HG02885 (cell line): Measurements from ENCODE around the gene RRP1B.

ENCODE experiments used
- ATAC-seq: cut with Tn5 transposase; IDR thresholded peaks from one replicate; pipeline ENCODE4 v1.9.1; 2021; ENCODE audit warnings: mild to moderate bottlenecking; ENCODE audit not compliant: unreplicated experiment, poor library complexity

The RRP1B gene

GRCh38 chr21:43737158-43737950 lies 78.0 kb downstream of the RRP1B start:
- ATAC-seq: no peak

DNA sequence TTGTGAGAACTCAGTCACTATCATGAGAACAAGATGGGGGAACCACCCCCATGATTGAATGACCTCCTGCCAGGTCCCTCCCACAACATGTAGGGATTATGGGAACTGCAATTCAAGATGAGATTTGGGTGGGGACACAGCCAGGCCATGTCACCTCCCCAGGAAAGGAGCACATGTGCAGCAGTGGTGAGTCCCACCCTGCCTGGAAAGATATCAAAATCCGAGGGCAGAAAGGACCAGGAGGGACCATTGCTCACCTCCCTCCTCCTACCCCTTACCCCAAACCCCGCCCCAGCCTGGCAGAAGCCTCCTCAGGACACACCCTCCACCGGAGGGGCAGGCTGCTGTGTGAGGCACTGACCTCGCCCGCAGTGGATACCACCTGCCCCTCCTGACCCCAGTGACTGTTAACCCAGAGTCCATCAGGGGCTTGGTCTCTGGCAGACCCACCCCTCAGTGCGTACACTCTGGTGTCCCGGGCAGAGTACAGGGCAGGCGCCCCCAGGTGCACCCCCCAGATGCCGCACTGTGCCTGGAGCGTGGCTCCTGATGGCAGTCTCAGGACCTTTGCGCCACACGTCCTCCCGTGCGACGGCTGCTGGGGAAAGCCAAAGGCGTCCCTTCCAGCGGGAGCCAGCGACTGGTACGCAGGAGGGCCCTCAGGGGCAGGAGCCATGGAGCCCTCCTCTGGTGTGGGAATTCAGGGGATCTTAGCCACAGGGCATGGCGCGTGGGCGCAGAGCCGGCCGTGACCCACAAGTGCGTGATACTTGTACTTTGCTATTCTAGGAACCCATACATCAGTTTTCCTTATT lies 80.5 kb downstream of the RRP1B start:
- no peak for ATAC-seq

GRCh38 chr21:43740497-43741156 lies 81.3 kb downstream of the RRP1B start:
- no peak for ATAC-seq

GRCh38 chr21:43741423-43742096 lies 82.2 kb downstream of the RRP1B start:
- no peak for ATAC-seq

DNA sequence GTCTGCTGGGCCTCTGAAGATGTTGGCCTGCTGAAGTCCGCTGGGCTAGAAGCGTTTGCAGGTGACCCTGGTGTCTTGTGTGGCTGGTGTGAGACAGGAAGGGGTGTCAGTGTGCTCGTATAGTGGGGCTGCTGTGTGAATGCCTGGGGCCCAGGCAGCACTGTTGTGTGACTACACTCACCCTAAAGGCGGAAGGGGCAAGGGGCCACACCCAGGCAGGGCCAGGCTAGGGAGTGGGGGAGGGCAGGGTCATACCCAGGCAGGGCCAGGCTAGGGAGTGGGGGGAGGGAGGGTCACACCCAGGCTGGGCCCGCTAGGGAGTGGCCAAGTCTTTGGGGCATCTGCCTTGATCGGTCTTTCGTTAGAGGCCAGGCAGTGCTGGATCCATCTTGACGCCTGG lies 84.6 kb downstream of the RRP1B start:
- ATAC-seq: no peak

DNA sequence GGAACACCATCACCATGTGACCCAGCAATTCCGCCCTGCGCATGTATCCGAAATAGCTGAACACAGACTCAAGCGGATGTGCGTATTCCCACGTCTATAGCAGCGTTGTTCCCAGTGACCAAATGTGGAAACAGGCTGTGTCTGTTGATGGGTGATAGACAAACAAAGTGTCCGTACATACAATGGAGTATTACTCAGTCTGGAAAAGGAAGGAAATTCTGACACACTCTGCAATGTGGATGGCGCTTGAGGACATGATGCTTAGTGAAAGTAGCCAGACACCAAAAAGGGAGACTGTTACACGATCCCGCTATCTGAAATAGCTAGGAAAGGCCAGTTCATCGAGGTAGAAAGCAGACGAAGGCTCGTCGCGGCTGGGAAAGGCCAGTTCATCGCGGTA lies 85.4 kb downstream of the RRP1B start:
- ATAC-seq: no peak
